ENCODE results near the gene PIN1.

DNA sequence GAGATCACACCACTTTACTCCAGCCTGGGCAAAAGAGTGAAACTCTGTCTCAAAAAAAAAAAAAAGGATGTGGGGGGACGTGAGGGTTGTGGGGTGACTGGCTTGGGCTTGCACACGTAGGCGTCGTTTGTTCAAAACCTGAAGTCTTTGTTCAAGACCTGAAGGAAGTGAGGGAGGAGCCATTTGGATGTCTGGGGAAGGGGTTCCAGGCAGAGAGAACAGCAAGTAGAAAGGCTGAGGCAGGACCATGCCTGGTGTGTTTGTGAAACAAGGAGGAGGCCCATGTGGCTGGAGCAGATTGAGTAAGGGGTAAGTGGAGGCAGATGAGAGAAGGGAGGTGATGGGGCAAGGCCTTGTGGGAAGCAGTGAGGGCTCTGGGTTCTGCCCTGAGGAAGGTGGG is 27.8 kb downstream of the PIN1 start:
- no peak for TF ChIP-seq POLR2AphosphoS5 (IDR thresholded peaks at IDR 0.05; ENCODE audit: low read depth, low read length)
- no peak for TF ChIP-seq POLR2A (IDR thresholded peaks at IDR 0.05; ENCODE audit: low read depth, low read length)
